MM.1S (cell line): ENCODE results near the gene SERINC4.

ENCODE experiments used
- EZH2 ChIP-seq: fragments of 300-600 bp; sonication (generic); optimal IDR thresholded peaks from 2 replicates; pipeline ENCODE3; 2017; ENCODE audit warnings: low read depth, mild to moderate bottlenecking, antibody characterized with exemption, low read length, mixed read lengths
- TF ChIP-seq, protein P1 (sequence below): fragments of 300-600 bp; sonication (generic); IDR thresholded peaks from 2 replicates; pipeline ENCODE4 v1.5.1; 2016; ENCODE audit warnings: antibody characterized with exemption, low read length, mixed read lengths

- TF ChIP-seq, protein P1, sequence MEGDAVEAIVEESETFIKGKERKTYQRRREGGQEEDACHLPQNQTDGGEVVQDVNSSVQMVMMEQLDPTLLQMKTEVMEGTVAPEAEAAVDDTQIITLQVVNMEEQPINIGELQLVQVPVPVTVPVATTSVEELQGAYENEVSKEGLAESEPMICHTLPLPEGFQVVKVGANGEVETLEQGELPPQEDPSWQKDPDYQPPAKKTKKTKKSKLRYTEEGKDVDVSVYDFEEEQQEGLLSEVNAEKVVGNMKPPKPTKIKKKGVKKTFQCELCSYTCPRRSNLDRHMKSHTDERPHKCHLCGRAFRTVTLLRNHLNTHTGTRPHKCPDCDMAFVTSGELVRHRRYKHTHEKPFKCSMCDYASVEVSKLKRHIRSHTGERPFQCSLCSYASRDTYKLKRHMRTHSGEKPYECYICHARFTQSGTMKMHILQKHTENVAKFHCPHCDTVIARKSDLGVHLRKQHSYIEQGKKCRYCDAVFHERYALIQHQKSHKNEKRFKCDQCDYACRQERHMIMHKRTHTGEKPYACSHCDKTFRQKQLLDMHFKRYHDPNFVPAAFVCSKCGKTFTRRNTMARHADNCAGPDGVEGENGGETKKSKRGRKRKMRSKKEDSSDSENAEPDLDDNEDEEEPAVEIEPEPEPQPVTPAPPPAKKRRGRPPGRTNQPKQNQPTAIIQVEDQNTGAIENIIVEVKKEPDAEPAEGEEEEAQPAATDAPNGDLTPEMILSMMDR: no peak
- no peak for TF ChIP-seq EZH2
Measured at GRCh38 chr15:43763819-43764446, 36.1 kb downstream of the SERINC4 start.
